BJ (cell line): ENCODE results near the gene HLA-F. TPM values are rescaled to one million over a fixed set of nuclear protein-coding genes. Genes with fewer than 3 reads are reported as not detected.

ENCODE experiments used
- CTCF ChIA-PET: fragments of 350-600 bp; formaldehyde crosslinking; extraction: SDS; loops from one replicate; lab custom pipeline; 2021; ENCODE audit warnings: antibody characterized with exemption, inconsistent platforms; lab: Yijun Ruan, JAX
- POLR2A ChIA-PET: fragments of 300-600 bp; sonication (Branson Sonifier 250); formaldehyde crosslinking; extraction: SDS; loops from one replicate; lab custom pipeline; 2021; ENCODE audit warnings: antibody characterized with exemption; lab: Charles Lee
- DNase-seq: peaks from one replicate; pipeline ENCODE4 v3.0.0-alpha.2; 2011; ENCODE audit warnings: low read depth
- H3K27me3 ChIP-seq: 2 replicates; pipeline ENCODE4 v1.6.0; 2011; ENCODE audit warnings: low read length; ENCODE audit not compliant: control insufficient read depth, insufficient read depth
- H3K36me3 ChIP-seq: 2 replicates; pipeline ENCODE4 v1.5.1; 2011; ENCODE audit warnings: low read length; ENCODE audit not compliant: control insufficient read depth, insufficient read depth
- H3K4me3 ChIP-seq: 2 replicates; pipeline ENCODE4 v1.5.1; 2011; ENCODE audit warnings: low read depth, mild to moderate bottlenecking, control low read depth, low read length
- polyA plus RNA-seq: library from polyadenylated mRNA; depleted of rRNA; stranded (reverse); fragments of >200 nt; gene quantifications from 2 replicates; pipeline ENCODE4 v1.2.3, GENCODE V29; 2011
- TF ChIP-seq, protein P1 (sequence below): IDR thresholded peaks from 2 replicates; pipeline ENCODE4 v1.5.1; 2011; ENCODE audit warnings: low read depth, mild to moderate bottlenecking, control low read depth, inconsistent platforms, low read length, moderate library complexity; ENCODE audit not compliant: insufficient read depth

The HLA-F gene
- polyA plus RNA-seq, 1 experiment: 30.7 TPM

DNA sequence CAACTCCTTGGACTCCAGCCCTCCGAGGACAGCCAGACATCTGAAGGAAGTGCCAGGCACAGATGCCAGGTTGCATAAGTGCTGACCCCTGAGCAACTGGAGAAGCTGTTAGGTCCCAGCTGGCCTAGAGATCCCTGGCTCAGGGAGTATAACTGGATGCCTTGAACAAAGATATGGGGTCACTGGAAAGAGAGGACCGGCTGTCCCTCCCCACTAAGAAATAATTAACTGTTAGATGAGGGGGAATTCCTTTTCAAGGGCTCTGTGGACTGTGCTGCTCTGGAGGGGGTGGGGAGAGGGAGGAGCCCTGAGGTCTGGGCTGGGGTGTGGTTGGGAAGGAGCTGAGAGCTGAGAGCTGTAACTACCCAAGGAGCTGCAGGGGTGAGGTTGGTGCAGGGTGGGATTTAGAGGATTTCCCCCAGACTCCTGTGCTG, 39.6 kb downstream of the HLA-F start:
- H3K27me3 ChIP-seq: peaks cover 3% of the 10 kb centered on the region
- POLR2A ChIA-PET: no interaction called here
- TF ChIP-seq, protein P1, sequence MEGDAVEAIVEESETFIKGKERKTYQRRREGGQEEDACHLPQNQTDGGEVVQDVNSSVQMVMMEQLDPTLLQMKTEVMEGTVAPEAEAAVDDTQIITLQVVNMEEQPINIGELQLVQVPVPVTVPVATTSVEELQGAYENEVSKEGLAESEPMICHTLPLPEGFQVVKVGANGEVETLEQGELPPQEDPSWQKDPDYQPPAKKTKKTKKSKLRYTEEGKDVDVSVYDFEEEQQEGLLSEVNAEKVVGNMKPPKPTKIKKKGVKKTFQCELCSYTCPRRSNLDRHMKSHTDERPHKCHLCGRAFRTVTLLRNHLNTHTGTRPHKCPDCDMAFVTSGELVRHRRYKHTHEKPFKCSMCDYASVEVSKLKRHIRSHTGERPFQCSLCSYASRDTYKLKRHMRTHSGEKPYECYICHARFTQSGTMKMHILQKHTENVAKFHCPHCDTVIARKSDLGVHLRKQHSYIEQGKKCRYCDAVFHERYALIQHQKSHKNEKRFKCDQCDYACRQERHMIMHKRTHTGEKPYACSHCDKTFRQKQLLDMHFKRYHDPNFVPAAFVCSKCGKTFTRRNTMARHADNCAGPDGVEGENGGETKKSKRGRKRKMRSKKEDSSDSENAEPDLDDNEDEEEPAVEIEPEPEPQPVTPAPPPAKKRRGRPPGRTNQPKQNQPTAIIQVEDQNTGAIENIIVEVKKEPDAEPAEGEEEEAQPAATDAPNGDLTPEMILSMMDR: no peak
- CTCF ChIA-PET: interaction anchor here (0.6 to 0.7 kb wide), 2 partner anchors 10 to 54 kb away, joined by 3 to 4 read pairs; no protein-coding TSS in a partner anchor
- H3K36me3 ChIP-seq: no peaks in the 10 kb centered on the region
- DNase-seq: no peak
- no peak overlapping the region for H3K4me3 ChIP-seq

DNA sequence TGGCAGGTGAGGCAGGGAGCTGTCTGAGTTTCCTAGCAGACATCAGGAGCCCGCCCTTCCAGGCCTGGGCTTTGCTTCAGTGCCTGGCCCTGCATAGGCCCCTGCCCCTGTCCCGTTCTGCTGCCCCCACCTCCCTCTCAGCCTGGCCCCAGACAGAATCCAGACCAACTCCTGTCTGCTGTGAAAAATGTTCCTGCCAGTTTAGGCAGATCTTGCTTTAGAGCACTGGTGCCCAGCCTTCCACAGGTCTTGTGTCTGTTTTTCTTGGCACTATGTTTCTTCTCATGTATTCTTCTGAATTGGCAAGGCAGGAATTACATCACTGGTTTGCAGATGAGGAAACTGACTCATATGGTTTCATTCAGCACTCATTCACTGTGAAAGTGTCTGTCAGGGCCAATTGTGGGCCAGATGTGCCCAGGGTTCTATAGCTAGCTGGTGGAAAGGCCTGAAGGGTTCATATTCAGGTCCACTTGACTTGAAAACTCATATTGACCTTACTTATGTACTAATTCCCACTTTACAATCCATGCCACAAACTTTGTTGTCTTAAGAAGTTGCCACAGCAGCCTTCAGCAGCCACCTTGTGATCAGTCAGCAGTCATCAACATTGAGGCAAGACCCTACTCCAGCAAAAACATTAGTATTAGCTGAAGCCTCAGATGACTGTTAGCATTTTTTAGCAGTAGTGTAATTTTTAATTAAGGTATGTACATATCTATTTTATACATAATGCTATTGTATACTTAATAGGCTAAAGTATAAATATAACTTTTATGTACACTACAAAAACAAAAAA, 40.5 kb downstream of the HLA-F start:
- TF ChIP-seq, protein P1: no peak
- POLR2A ChIA-PET: interaction anchor here (0.6 kb wide), 1 partner anchor 11 kb away, joined by 3 read pairs; no protein-coding TSS in a partner anchor

DNA sequence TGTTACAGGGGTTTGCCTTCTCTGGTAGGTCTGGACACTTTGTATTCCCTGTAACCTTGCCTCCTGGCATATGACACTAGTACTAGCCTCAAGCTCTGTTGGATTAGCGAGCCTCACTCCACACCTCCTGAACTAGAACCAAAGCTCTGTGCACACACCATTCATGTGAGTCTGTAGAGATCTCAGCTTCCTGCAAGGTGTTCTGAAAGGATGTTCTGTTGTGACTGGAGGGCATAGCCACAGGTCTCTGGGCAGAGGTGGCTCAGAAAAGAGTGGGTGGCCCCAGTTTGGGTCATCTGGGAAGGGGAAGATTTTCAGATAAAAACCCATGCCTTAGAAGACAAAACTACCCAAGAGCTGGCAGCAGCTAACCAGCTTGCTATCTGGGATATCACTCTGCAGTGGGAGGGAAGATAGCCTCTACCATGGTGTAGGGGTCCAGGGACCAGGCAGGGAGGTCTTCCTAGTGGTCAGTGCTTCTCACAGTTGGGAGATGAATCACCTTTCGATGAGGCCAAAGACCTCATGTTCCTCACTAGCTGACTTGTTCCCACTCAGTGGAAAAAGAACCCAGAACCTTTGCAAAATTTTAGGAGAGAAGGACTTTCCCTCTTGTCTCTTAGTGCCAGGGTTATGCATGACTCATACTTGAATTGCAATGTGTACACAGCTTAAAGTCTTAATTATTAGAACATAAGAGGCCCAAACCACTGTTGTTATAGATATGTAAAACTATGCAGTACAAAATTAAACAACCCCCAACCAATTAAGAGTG, 41.4 kb downstream of the HLA-F start:
- Histone ChIP-seq H3K27me3 (peaks cover 6% of the 10 kb centered on the region), H3K36me3 (no peaks in the 10 kb centered on the region), H3K4me3 (no peak overlapping the region)
- ChIA-PET CTCF (interaction anchor here (0.7 to 2.0 kb wide), 4 partner anchors 12 to 135 kb away, joined by 3 to 5 read pairs (median 3); no protein-coding TSS in a partner anchor), POLR2A (interaction anchor here (0.6 kb wide), 1 partner anchor 12 kb away, joined by 3 read pairs; no protein-coding TSS in a partner anchor)
- TF ChIP-seq, protein P1: no peak
- DNase-seq: no peak

More for the DNA sequence above, 40.5 kb downstream of the HLA-F start:
- CTCF ChIA-PET: interaction anchor here (0.7 to 2.0 kb wide), 3 partner anchors 11 to 71 kb away, joined by 3 to 5 read pairs (median 3); no protein-coding TSS in a partner anchor
- peak; percentile 15 for DNase-seq
- H3K27me3 ChIP-seq: peaks cover 8% of the 10 kb centered on the region
- H3K36me3 ChIP-seq: no peaks in the 10 kb centered on the region
- no peak overlapping the region for H3K4me3 ChIP-seq

DNA sequence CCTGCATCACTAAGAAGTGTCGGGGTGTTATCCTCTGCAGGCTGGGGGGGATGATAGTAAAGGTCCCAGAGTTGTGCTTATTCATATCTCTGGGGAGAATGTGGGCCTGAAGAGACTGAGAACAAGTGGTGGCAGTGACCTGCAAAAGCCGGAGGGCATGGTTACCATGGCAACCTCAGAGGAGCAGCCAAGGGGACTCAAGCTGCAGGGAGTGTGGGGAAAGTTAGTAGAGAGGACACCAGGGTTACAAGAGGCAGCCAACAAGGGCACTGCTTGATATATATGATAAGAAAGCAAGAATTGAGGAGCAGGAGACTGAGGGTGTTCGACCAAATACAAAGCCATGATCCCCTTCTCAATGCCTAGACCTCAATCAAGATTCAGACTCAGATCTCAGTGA, 46.1 kb downstream of the HLA-F start:
- Histone ChIP-seq H3K27me3 (peaks cover 7% of the 10 kb centered on the region), H3K36me3 (no peaks in the 10 kb centered on the region), H3K4me3 (no peak overlapping the region)
- TF ChIP-seq, protein P1: no peak
- no peak for DNase-seq
- ChIA-PET CTCF (no interaction called here), POLR2A (no interaction called here)
